Esophagus squamous epithelium (tissue), 5 donors: ENCODE measurements around the gene MYL5. TPM values are rescaled to one million over a fixed set of nuclear protein-coding genes. Genes with fewer than 3 reads are reported as not detected.
A peak's percentile ranks its signal among the peaks of the same experiment; 100 is the strongest.

Experiments used
- DNase-seq: peaks from one replicate; lab custom pipeline; 2025; lab: John Stamatoyannopoulos, UW
- H3K27ac ChIP-seq, 4 donors: fragments of 200-600 bp; sonication (generic); one replicate each; pipeline ENCODE4 v1.5.1; 2016 to 2019; ENCODE audit warnings: mild to moderate bottlenecking in 1 of 4
- H3K27me3 ChIP-seq, 4 donors: fragments of 200-600 bp; sonication (generic); 1 replicate in 3 of 4; 2 replicates in 1 of 4; pipeline versions ENCODE4 v1.5.1 to v1.6.0; 2017 to 2021; ENCODE audit warnings: antibody characterized with exemption in 1 of 4
- H3K36me3 ChIP-seq, 3 donors: fragments of 200-600 bp; sonication (generic); one replicate each; pipeline ENCODE4 v1.5.1; 2016 to 2019
- H3K4me1 ChIP-seq, 3 donors: fragments of 200-600 bp; sonication (generic); one replicate each; pipeline ENCODE4 v1.5.1; 2017 to 2019
- H3K4me3 ChIP-seq, 4 donors: fragments of 200-600 bp; sonication (generic); 1 replicate in 3 of 4; 2 replicates in 1 of 4; pipeline ENCODE4 v1.5.1; 2016 to 2019; ENCODE audit warnings: mild to moderate bottlenecking in 2 of 4, moderate library complexity in 1 of 4
- H3K9me3 ChIP-seq, 3 donors: fragments of 200-600 bp; sonication (generic); one replicate each; pipeline ENCODE4 v1.5.1; 2016 to 2019
- POLR2A ChIP-seq, 4 donors: fragments of 450-650 bp; IDR thresholded peaks; one replicate each; pipeline ENCODE4 v1.6.1; 2017; ENCODE audit warnings: antibody characterized with exemption in 4 of 4, mild to moderate bottlenecking in 4 of 4, moderate library complexity in 3 of 4
- WGBS, 2 donors: methylation state at CpG; one replicate each; pipeline ENCODE4 v1.1.5; 2018; 5-methylcytosine and 5-hydroxymethylcytosine counted together
- intact Hi-C: fragments of 100-400 bp; cut with DNase I; formaldehyde crosslinking; loops from one replicate; pipeline ENCODE4 v1.15.0; 2022
- total RNA-seq, 4 donors: library from RNA; depleted of rRNA; stranded (reverse); fragments of >200 nt; gene quantifications; one replicate each; pipeline ENCODE4 v1.1.0, GENCODE V29; 2016
- TF ChIP-seq, protein P1 (sequence below), 6 experiments: fragments of 450-650 bp in 4 of 6; fragments of 200-600 bp in 2 of 6; sonication (generic) in 2 of 6; IDR thresholded peaks; one replicate each; pipeline ENCODE4 v1.5.1; 2016 to 2019; ENCODE audit warnings: antibody characterized with exemption in 6 of 6, mild to moderate bottlenecking in 4 of 6, moderate library complexity in 4 of 6
- donor health status: DM: yes; HTN: yes; CAD: no.

Gene MYL5
- total RNA-seq, 4 donors from 2014 or later = 7.2 to 19.5 (median 12.8) TPM

DNA sequence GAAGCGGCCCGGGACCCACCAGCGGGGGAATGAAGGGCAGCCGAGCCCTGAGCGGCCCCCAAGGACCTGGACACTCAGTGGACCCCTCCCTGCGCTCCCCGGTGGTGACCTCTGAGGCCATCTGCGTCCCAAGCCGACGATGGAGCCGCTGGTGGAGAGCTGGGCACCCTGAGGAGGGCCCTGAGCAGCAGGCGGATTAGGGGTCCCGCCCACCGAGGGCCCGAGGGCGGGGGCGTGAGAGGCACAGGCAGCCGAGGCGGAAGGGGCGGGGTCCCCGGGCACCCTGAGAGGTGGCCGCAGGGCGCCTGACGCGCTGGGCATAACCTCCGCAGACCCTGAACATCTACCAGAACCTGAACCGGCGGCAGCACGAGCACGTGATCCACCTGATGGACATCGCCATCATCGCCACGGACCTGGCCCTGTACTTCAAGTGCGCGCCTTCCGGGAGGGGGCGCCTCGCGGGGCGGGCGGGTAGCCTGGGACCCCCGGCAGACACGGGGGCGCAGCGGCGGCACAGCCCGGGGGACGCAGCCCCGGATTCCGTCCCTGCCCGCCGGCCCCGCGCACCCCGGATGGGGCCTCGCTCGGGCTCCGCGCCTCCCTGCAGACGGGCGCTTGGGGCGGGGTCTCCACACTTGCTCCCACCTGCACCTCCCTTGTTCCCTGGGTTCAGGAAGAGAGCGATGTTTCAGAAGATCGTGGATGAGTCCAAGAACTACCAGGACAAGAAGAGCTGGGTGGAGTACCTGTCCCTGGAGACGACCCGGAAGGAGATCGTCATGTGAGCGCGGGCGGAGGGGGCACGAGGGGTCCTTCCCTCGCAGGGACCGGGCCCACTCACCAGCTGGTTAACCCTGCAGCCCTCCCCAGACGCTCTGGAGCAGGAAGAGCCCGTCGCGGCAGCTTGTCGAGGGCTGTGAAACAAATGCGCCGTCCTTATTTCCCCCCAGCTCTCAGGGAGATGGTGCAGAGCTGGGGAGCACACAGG is 10.6 kb upstream of the MYL5 start:
- intact Hi-C loops = no loop called here
- H3K27me3 ChIP-seq = peaks cover 0 to 17% (median 0%) of the 10 kb centered on the region in 4 donors
- H3K4me3 ChIP-seq = peak overlapping the region; percentile 33 to 88 (median 62)
- H3K27ac ChIP-seq = peak overlapping the region; percentile 17 to 69 (median 60)
- DNase-seq = no peak
- H3K4me1 ChIP-seq = peaks cover 6 to 23% (median 10%) of the 10 kb centered on the region in 3 donors
- H3K9me3 ChIP-seq = no peaks in the 10 kb centered on the region
- WGBS, 2 donors = 5% methylated on average over 4 of the region's 80 CpGs; no CpG with 5 or more reads in 1 of the 2 donors
- TF ChIP-seq, protein P1, sequence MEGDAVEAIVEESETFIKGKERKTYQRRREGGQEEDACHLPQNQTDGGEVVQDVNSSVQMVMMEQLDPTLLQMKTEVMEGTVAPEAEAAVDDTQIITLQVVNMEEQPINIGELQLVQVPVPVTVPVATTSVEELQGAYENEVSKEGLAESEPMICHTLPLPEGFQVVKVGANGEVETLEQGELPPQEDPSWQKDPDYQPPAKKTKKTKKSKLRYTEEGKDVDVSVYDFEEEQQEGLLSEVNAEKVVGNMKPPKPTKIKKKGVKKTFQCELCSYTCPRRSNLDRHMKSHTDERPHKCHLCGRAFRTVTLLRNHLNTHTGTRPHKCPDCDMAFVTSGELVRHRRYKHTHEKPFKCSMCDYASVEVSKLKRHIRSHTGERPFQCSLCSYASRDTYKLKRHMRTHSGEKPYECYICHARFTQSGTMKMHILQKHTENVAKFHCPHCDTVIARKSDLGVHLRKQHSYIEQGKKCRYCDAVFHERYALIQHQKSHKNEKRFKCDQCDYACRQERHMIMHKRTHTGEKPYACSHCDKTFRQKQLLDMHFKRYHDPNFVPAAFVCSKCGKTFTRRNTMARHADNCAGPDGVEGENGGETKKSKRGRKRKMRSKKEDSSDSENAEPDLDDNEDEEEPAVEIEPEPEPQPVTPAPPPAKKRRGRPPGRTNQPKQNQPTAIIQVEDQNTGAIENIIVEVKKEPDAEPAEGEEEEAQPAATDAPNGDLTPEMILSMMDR (IDR thresholded peaks at IDR 0.05) = no peak
- TF ChIP-seq POLR2A (IDR thresholded peaks at IDR 0.05) = no peak
- no peaks in the 10 kb centered on the region for H3K36me3 ChIP-seq

DNA sequence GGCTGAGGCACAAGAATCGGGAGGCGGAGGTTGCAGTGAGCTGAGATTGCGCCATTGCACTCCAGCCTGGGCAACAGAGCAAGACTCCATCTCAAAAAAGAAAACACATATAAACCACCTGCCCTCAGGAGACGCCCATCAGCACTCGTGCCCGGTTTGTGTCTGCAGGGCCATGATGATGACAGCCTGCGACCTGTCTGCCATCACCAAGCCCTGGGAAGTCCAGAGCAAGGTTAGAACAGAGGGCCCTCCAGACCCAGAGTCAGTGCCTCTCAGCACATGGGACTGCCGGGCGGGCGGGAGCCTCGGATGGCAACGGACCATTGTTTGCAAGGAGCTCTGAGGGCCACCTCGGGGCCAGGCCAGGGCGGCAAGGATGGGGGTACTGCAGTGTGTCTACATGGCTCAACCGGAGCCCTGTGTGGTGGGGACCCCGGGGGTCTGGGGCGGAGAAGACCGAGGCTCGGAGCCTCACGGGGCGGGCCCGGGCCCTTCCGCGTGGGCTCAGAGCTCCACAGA is 9.6 kb upstream of the MYL5 start:
- Histone ChIP-seq H3K36me3 (no peaks in the 10 kb centered on the region), H3K4me3 (no peak overlapping the region), H3K9me3 (no peaks in the 10 kb centered on the region), H3K27ac (no peak overlapping the region), H3K27me3 (peaks cover 0 to 17% (median 0%) of the 10 kb centered on the region in 4 donors), H3K4me1 (peaks cover 6 to 23% (median 10%) of the 10 kb centered on the region in 3 donors)
- intact Hi-C loops = no loop called here
- WGBS, 2 donors = 87 to 95% methylated on average over 3 to 11 of the region's 24 CpGs
- no peak for DNase-seq
- TF ChIP-seq, protein P1 (IDR thresholded peaks at IDR 0.05) = no peak
- TF ChIP-seq POLR2A (IDR thresholded peaks at IDR 0.05) = no peak

- Histone ChIP-seq H3K9me3 (no peaks in the 10 kb centered on the region), H3K36me3 (no peaks in the 10 kb centered on the region), H3K4me3 (no peak overlapping the region), H3K4me1 (peaks cover 6 to 25% (median 10%) of the 10 kb centered on the region in 3 donors), H3K27me3 (peaks cover 0 to 17% (median 0%) of the 10 kb centered on the region in 4 donors), H3K27ac (no peak overlapping the region)
- intact Hi-C loops = no loop called here
- WGBS, 2 donors = 100% methylated on average over 2 of the region's 12 CpGs
- no peak for DNase-seq
- TF ChIP-seq, protein P1 (IDR thresholded peaks at IDR 0.05) = no peak
- no peak for TF ChIP-seq POLR2A (IDR thresholded peaks at IDR 0.05)
Measured at GRCh38 chr4:665381-665750, 9.0 kb upstream of the MYL5 start.

DNA sequence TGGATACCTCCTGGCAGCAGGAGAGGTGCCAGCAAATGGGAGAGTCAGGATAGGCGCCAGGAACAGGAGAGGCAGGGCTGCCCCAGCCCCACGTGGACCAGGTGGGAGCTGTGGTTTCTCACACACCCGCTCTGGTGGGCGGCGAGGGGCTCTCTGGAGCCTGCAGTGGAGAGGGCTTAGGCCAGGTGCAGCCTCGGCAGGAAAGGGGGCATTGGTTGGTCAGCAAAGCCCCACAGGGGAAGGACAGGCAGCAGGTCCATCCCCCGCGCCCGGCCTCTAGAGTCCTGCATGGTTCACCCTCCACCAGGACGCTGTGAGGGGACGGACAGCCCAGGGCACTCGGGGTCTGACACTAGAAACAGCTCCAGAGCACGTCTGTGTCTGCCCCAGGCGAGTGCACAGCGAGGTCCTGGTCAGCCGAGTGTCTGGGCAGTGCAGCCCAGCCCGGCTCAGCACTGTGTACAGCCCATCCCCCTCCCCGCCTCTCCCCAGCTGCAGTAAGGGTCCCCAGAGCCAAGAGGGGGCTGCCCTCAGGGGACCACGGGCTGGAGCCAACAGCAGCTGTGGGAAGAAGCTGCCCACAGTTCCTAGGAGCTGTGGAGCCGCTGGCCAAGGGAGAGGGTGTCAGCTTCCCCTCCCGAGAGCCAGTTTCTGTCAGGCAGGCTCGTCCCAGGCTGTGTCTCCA is 8.4 kb upstream of the MYL5 start:
- Histone ChIP-seq H3K4me3 (no peak overlapping the region), H3K9me3 (no peaks in the 10 kb centered on the region), H3K4me1 (peaks cover 6 to 29% (median 10%) of the 10 kb centered on the region in 3 donors), H3K36me3 (peaks cover 0 to 5% (median 0%) of the 10 kb centered on the region in 3 donors), H3K27ac (no peak overlapping the region), H3K27me3 (peaks cover 0 to 17% (median 0%) of the 10 kb centered on the region in 4 donors)
- no peak for DNase-seq
- WGBS, 2 donors = 60 to 69% methylated on average over 3 to 6 of the region's 22 CpGs
- intact Hi-C loops = no loop called here
- no peak for TF ChIP-seq POLR2A (IDR thresholded peaks at IDR 0.05)
- TF ChIP-seq, protein P1 (IDR thresholded peaks at IDR 0.05) = no peak
